GM18873 (cell line): ENCODE results near the gene OR2V1.

Source experiments
- ATAC-seq: cut with Tn5 transposase; IDR thresholded peaks from one replicate; pipeline ENCODE4 v1.9.1; 2021; ENCODE audit warnings: mild to moderate bottlenecking, moderate library complexity, moderate number of reproducible peaks; ENCODE audit not compliant: unreplicated experiment, low FRiP score

OR2V1 gene

DNA sequence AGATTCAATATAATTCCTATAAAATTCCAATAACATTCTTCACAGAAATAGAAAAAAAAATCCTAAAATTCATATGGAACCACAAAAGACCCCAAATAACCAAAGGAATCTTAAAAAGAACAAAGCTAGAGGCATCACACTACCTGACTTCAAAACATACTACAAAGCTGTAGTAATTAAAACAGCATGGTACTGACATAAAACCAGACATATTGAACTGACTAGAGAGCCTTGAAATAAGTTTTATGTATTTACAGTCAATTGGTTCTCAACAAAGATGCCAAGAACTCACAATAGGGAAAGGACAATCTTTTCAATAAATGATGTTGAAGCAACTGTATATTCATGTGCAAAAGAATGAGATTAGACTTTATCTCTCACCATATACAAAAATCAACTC is 54.0 kb downstream of the OR2V1 start:
- no peak for ATAC-seq
